Measurements from ENCODE around the gene BTBD9. TPM values are rescaled to one million over a fixed set of nuclear protein-coding genes. Genes with fewer than 3 reads are reported as not detected.

Gene BTBD9
- total RNA-seq, 1 donor from 2014 or later = 49.7 TPM

DNA sequence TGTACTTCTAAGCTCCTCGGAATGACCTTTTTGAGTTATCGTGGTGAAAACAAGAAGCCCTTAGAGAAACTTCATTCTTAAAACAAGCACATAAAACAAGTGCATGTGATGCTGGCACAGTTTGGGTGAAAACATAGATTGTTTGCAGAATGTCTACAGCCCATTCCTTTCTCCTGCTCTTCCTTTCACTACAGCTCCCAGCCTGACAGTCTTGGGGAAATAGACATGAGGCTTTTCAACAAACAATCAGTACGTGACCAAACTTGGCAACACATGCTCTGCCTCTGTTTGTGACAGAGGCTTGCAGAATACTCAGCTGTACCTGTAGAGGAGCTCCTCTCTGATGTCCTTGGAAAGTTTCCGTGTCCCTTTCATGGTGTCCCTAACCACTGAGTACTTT is 498.6 kb downstream of the BTBD9 start:
- peaks cover 19% of the 10 kb centered on the region for H3K4me1 ChIP-seq
- intact Hi-C loops (cut with DNase I) = no loop called here
- TF ChIP-seq, protein P1, sequence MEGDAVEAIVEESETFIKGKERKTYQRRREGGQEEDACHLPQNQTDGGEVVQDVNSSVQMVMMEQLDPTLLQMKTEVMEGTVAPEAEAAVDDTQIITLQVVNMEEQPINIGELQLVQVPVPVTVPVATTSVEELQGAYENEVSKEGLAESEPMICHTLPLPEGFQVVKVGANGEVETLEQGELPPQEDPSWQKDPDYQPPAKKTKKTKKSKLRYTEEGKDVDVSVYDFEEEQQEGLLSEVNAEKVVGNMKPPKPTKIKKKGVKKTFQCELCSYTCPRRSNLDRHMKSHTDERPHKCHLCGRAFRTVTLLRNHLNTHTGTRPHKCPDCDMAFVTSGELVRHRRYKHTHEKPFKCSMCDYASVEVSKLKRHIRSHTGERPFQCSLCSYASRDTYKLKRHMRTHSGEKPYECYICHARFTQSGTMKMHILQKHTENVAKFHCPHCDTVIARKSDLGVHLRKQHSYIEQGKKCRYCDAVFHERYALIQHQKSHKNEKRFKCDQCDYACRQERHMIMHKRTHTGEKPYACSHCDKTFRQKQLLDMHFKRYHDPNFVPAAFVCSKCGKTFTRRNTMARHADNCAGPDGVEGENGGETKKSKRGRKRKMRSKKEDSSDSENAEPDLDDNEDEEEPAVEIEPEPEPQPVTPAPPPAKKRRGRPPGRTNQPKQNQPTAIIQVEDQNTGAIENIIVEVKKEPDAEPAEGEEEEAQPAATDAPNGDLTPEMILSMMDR (IDR thresholded peaks at IDR 0.05) = no peak
- H3K4me3 ChIP-seq = no peak overlapping the region
- no peaks in the 10 kb centered on the region for H3K27me3 ChIP-seq (ENCODE audit: low read depth)
- DNase-seq (no peak), ATAC-seq (no peak)
- H3K27ac ChIP-seq = no peak overlapping the region
- peaks cover 6% of the 10 kb centered on the region for H3K36me3 ChIP-seq
- H3K9me3 ChIP-seq = no peaks in the 10 kb centered on the region

DNA sequence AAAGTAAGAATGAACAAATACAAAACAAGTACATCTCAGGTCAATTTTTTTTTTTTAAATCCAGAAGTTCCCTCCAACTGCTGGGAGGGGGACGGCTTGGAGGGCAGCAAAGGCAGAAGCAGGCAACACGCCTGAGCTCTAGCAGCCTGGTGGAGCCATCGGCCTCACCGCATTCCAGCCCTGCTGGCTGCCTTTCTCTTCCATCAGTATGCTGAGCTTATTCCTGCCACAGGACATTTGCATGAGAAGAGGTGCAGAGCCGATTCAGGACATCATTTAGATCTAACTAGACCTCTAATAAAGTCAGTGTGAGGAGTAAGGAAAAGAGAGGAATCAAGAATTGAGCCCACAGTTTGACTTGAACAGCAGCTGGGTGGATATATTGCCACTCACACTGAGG is 501.4 kb downstream of the BTBD9 start:
- no peaks in the 10 kb centered on the region for H3K9me3 ChIP-seq
- intact Hi-C loops (cut with DNase I) = no loop called here
- H3K27ac ChIP-seq = no peak overlapping the region
- no peaks in the 10 kb centered on the region for H3K27me3 ChIP-seq (ENCODE audit: low read depth)
- peaks cover 16% of the 10 kb centered on the region for H3K4me1 ChIP-seq
- H3K4me3 ChIP-seq = no peak overlapping the region
- ATAC-seq (no peak), DNase-seq (no peak)
- H3K36me3 ChIP-seq = peaks cover 6% of the 10 kb centered on the region
- TF ChIP-seq, protein P1 (IDR thresholded peaks at IDR 0.05) = no peak

DNA sequence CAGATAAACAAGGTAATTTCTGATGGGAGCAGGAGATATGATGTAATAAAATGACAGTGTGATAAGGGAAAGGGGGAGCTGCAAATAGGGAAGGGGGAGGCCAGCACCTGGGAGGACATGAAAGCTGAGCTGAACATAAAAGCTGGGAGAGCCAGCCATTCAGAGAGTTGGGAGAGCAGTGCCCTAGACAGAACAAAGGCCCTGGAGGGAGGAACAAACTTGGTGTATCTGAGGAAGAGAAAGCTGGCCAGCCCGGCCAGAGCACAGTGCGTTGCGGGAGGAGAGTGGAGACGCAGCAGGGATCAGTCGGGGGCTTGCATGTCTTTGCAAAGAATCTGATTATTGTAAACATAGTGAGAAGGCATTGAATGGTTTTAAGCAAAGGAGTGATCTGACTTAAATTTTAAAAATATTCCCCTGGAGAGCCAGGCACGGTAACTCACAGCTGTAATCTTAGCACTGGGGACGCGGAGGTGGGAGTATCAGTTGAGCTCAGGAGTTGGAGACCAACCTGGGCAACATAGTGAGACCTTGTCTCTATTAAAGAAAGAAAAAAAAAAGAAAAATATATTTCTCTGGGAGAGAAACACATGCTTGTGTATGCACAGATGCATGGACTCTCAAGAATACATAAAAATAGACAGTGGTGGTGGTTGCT is 502.0 kb downstream of the BTBD9 start:
- H3K36me3 ChIP-seq = peaks cover 6% of the 10 kb centered on the region
- no peaks in the 10 kb centered on the region for H3K27me3 ChIP-seq (ENCODE audit: low read depth)
- TF ChIP-seq, protein P1 (IDR thresholded peaks at IDR 0.05) = no peak
- no peak overlapping the region for H3K4me3 ChIP-seq
- H3K9me3 ChIP-seq = no peaks in the 10 kb centered on the region
- intact Hi-C loops (cut with DNase I) = no loop called here
- H3K4me1 ChIP-seq = peaks cover 10% of the 10 kb centered on the region
- DNase-seq (no peak), ATAC-seq (no peak)
- H3K27ac ChIP-seq = no peak overlapping the region

DNA sequence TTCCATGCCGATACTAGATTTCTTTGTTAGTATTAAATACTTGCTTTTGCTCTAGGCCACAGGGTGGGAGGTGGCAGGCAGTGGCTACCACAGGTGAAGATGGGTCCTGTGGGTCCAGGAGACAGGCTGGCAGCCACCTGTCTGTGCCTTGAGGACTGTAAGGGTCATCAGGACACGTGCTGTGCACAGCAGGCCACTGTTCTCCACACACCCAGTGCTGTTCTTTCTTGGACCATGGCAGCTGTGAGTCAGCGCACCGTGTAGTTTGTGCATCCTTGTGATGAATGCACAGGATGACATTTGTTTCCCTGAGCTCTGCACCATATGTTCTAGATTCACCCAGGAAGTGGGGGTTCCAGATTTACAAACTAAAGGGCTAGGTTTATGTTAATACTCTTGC is 503.2 kb downstream of the BTBD9 start:
- intact Hi-C loops (cut with DNase I) = no loop called here
- Histone ChIP-seq H3K4me1 (peaks cover 8% of the 10 kb centered on the region), H3K27me3 (ENCODE audit: low read depth) (no peaks in the 10 kb centered on the region), H3K36me3 (no peaks in the 10 kb centered on the region), H3K4me3 (no peak overlapping the region), H3K27ac (no peak overlapping the region), H3K9me3 (no peaks in the 10 kb centered on the region)
- TF ChIP-seq, protein P1 (IDR thresholded peaks at IDR 0.05) = no peak
- DNase-seq (no peak), ATAC-seq (no peak)

DNA sequence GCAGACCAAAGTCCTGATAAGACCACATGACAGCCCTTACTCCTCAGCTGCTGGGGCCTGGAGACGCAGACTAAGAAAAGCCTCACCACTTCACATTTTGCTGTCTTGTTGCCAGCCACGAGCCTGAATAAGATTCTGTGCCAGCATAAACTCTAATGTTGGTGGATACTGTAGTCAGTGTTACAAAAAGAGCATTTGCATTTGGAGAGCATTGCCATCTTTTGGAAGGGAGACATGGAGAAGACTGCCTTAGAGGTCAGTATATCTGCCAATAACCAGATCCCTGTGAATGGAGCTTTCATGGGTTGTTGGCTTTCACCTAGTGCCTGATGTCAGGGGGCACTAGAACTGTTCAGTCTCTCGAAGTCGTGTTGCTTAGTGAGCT is 505.0 kb downstream of the BTBD9 start:
- DNase-seq = no peak
- Histone ChIP-seq H3K27ac (no peak overlapping the region), H3K4me3 (no peak overlapping the region), H3K36me3 (no peaks in the 10 kb centered on the region), H3K4me1 (peaks cover 8% of the 10 kb centered on the region), H3K27me3 (ENCODE audit: low read depth) (no peaks in the 10 kb centered on the region), H3K9me3 (no peaks in the 10 kb centered on the region)
- TF ChIP-seq, protein P1 (IDR thresholded peaks at IDR 0.05) = no peak
- intact Hi-C loops (cut with DNase I) = no loop called here
- peak; percentile 34 to 42 for ATAC-seq
